Measurements from ENCODE around the gene RTKN. TPM values are rescaled to one million over a fixed set of nuclear protein-coding genes. Genes with fewer than 3 reads are reported as not detected.

The RTKN gene
- total and polyA plus RNA-seq, 2 of the 13 experiments (the other 11 are each of a cell fraction or from before 2014, with no cell fraction given), result 159 to 166 TPM

DNA sequence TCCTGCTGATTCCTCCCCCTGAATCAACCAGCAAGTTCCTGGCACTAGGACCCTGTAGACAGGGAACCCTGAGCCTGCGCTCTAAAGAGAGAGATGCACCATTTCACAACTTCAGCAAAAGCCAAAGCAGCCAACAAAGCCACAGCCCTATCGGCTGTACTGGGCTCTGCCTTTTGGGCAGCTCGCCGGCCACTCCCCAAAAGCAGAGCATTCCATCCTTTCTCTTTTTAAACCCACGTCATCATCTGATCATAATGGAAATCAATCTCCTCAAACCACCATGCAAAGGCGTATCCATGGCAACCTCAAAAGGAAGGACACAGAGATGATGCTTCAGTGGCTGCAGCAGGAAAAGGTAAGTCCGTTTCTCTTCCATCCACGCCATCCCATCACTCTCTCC is 56.3 kb downstream of the RTKN start:
- Histone ChIP-seq H3K36me3 (replicated peaks in 1 of 2; ENCODE audit: control insufficient read depth in 1 of 2, insufficient read depth in 2 of 2, low read length in 2 of 2) (peaks cover 4 to 26% of the 10 kb centered on the region in 2 experiments; a peak in 4 of 5 replicates), H3K79me2 (ENCODE audit: insufficient read depth, low read length) (peaks cover 85% of the 10 kb centered on the region), H3K9me3 (ENCODE audit: low read length) (no peaks in the 10 kb centered on the region), H3K4me1 (ENCODE audit: insufficient read depth, low read length) (peaks cover 54% of the 10 kb centered on the region), H3K4me3 (replicated peaks in 1 of 3; ENCODE audit: insufficient read depth in 1 of 3, low read depth in 2 of 3, low read length in 3 of 3) (no peak overlapping the region), H3K4me2 (ENCODE audit: low read depth, low read length) (no peak overlapping the region), H3K27ac (ENCODE audit: extremely low read length, insufficient read depth, low read length) (no peak overlapping the region), H2AFZ (ENCODE audit: low read length) (no peak overlapping the region), H3K27me3 (ENCODE audit: control insufficient read depth in 1 of 2, insufficient read depth in 2 of 2, low read length in 2 of 2) (no peaks in the 10 kb centered on the region), H4K20me1 (ENCODE audit: insufficient read depth, low read length) (peaks cover 6% of the 10 kb centered on the region; the same call in 1 of the 2 replicates), H3K9ac (ENCODE audit: insufficient read depth, low read depth, low read length) (no peak overlapping the region)
- POLR2A ChIA-PET, result no interaction called here
- in situ Hi-C loops (cut with HindIII; ENCODE audit: extremely low pct_ligation_motif_present, low pct_unique_long_range_greater_than_20kb) (no loop called here), intact Hi-C loops (cut with micrococcal nuclease; ENCODE audit: unreplicated experiment) (no loop called here)
- TF ChIP-seq RFX1 (IDR thresholded peaks at IDR 0.05) (peak; percentile 27; the same call in 1 of the 2 replicates), MAFF (IDR thresholded peaks at IDR 0.05; ENCODE audit: low read depth, low read length) (no peak)
- TF ChIP-seq, protein P1, sequence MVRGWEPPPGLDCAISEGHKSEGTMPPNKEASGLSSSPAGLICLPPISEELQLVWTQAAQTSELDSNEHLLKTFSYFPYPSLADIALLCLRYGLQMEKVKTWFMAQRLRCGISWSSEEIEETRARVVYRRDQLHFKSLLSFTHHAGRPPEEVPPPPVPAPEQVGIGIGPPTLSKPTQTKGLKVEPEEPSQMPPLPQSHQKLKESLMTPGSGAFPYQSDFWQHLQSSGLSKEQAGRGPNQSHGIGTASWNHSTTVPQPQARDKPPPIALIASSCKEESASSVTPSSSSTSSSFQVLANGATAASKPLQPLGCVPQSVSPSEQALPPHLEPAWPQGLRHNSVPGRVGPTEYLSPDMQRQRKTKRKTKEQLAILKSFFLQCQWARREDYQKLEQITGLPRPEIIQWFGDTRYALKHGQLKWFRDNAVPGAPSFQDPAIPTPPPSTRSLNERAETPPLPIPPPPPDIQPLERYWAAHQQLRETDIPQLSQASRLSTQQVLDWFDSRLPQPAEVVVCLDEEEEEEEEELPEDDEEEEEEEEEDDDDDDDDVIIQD (CRISPR knock-in tag; IDR thresholded peaks at IDR 0.05; ENCODE audit: low read depth), result no peak
- ATAC-seq, result no peak
- CTCF ChIA-PET (ENCODE audit: low intra/inter-chr PET ratio, low total read pairs), result no interaction called here
- no TSS peak for BruUV-seq (replicated peaks)
- FAIRE-seq, result no peak
- 95% methylated on average over 8 of the region's 8 CpGs for WGBS (ENCODE audit: low lambda C conversion rate)
- DNase-seq (ENCODE audit: low spot score), result no peak

DNA sequence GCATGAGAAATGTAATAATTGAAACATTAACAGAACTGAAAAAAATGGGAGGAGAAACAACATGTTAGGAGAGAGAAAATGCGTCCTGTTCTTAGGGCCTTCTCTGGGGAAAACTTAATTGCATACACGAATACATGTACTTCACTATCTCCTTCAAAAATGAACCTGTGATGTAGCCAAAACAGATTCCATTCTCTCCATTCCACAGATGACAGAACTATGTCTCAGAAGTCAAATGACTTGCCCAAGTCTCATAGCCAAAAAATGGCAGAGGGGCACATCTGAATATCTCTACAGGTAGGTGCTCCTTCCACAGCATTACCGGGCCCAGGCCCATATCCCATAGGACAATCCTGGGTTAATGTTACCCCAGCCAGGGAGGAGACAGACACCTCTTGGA is 57.7 kb downstream of the RTKN start:
- peaks cover 84% of the 10 kb centered on the region for H3K79me2 ChIP-seq (ENCODE audit: insufficient read depth, low read length)
- CTCF ChIA-PET (ENCODE audit: low intra/inter-chr PET ratio, low total read pairs), result no interaction called here

More for the DNA sequence above, 57.7 kb downstream of the RTKN start:
- BruUV-seq (replicated peaks), result no TSS peak
- DNase-seq (ENCODE audit: low spot score) (no peak), FAIRE-seq (no peak), ATAC-seq (no peak)
- H3K36me3 ChIP-seq (replicated peaks in 1 of 2; ENCODE audit: control insufficient read depth in 1 of 2, insufficient read depth in 2 of 2, low read length in 2 of 2), result peaks cover 4 to 26% of the 10 kb centered on the region in 2 experiments; a peak in 4 of 5 replicates
- TF ChIP-seq ZKSCAN1 (IDR thresholded peaks at IDR 0.05; ENCODE audit: low read length) (0 out of 2 replicates have a peak, but pooled peaks have one; percentile 24), RELA (CRISPR knock-in tag; IDR thresholded peaks at IDR 0.05) (no peak), ZNF496 (CRISPR knock-in tag; IDR thresholded peaks at IDR 0.05; ENCODE audit: insufficient replicate concordance) (no peak), ZNF234 (CRISPR knock-in tag; conservative IDR thresholded peaks at IDR 0.05) (no peak), GLI4 (CRISPR knock-in tag; IDR thresholded peaks at IDR 0.05; ENCODE audit: borderline replicate concordance) (no peak)
- H3K4me1 ChIP-seq (ENCODE audit: insufficient read depth, low read length), result peaks cover 49% of the 10 kb centered on the region
- no peaks in the 10 kb centered on the region for H3K27me3 ChIP-seq (ENCODE audit: control insufficient read depth in 1 of 2, insufficient read depth in 2 of 2, low read length in 2 of 2)
- no peak overlapping the region for H3K27ac ChIP-seq (ENCODE audit: extremely low read length, insufficient read depth, low read length)
- no peak overlapping the region for H3K4me3 ChIP-seq (replicated peaks in 1 of 3; ENCODE audit: insufficient read depth in 1 of 3, low read depth in 2 of 3, low read length in 3 of 3)
- no peak overlapping the region for H3K9ac ChIP-seq (ENCODE audit: insufficient read depth, low read depth, low read length)
- 94% methylated on average over 3 of the region's 3 CpGs for WGBS (ENCODE audit: low lambda C conversion rate)
- peaks cover 14% of the 10 kb centered on the region; the same call in 1 of the 2 replicates for H4K20me1 ChIP-seq (ENCODE audit: insufficient read depth, low read length)
- H2AFZ ChIP-seq (ENCODE audit: low read length), result no peak overlapping the region
- POLR2A ChIA-PET, result no interaction called here
- no peaks in the 10 kb centered on the region for H3K9me3 ChIP-seq (ENCODE audit: low read length)
- intact Hi-C loops (cut with micrococcal nuclease; ENCODE audit: unreplicated experiment) (no loop called here), in situ Hi-C loops (cut with HindIII; ENCODE audit: extremely low pct_ligation_motif_present, low pct_unique_long_range_greater_than_20kb) (no loop called here)
- no peak overlapping the region for H3K4me2 ChIP-seq (ENCODE audit: low read depth, low read length)
